ENCODE measurements around the gene TENM4.
"Not testable (repeated sequence)": the region's sequence is repeated elsewhere in the genome, so short reads cannot be mapped to it uniquely, and the experiment has no call there.

The TENM4 gene

GRCh38 chr11:79244241-79244772 lies 196.5 kb downstream of the TENM4 start:
- DNase-seq (ENCODE audit: low read depth) = no peak

DNA sequence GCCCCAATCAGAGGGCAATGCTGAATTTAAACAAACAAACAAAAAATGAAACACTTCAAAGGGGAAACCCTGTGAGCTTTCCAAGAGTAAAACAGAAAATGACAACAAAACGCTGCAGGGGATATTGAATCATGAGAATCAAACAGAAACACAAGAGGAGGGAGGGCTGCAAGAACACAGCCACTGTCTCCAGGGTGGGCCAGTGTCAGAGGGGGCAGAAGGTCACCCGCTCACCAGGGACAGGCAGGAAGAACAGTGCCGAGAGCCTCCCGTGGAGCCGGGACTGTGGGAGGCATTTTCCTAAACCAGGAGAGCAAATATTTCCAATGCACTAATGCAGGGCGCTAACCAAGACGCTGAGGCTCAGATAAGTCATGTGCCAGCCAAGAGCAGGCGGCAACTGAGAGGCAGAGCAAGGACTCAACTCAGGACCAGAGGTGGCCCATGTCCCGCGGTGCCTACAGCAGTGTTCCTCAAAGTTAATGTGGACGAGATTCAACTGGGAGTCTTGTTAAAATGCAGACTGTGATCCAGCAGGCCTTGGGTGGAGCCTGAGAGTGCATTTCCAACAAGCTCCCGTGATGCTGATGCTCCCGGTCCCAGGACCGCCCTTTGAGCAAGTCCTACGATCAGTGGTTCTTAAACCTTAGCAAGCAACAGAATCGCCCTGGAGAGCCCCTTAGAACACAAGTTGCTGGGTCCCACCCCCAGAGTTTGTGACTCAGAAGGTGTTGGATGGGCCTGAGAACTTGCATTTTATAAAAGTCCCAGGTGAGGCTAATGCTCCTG lies 197.2 kb downstream of the TENM4 start:
- no peak for DNase-seq (ENCODE audit: low read depth)

DNA sequence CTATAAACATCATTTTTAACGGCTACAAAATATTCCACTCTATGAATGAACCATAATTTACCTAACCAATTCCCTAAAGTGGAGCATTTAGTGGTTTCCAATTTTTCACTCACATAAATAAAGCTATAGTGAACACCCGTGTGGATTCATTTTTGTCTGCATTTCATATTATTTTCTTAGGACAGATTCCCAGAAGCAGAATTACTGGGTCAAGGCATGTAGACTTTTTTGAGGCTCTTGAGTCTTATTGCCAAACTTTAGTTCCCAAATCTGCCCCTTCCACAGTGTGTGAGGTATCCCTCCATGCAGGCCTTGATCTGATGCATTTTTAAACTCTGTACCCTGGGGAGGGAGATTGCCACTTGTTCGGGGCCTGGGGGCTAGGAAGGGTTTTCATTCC lies 198.2 kb downstream of the TENM4 start:
- no peak for DNase-seq (ENCODE audit: low read depth)

DNA sequence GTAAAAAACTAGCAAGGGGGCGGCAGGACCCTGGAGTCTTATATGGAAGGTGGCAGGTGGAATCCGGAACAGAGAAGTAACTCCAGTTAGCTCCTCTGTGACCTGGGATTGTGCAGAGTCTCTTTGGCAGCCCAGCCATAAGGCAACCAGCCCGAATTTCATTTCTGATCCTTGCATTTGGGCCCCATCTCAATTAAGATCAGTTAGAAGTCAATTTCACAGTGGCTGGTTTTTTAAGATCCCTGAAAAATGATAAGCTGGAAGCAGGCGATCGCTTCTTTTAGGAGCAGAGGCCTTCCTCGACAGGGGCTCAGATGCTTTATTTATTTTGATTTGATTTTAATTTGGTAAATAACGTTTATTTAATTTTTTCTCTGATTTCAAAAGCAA lies 199.0 kb downstream of the TENM4 start:
- DNase-seq (ENCODE audit: low read depth) = no peak

- DNase-seq (ENCODE audit: low read depth) = no peak
Observed at GRCh38 chr11:79241205-79241851, 199.5 kb downstream of the TENM4 start.

GRCh38 chr11:79237703-79238102 lies 203.1 kb downstream of the TENM4 start:
- no peak for DNase-seq (ENCODE audit: low read depth)

- no peak for DNase-seq (ENCODE audit: low read depth)
Observed at GRCh38 chr11:79237091-79237490, 203.7 kb downstream of the TENM4 start.

DNA sequence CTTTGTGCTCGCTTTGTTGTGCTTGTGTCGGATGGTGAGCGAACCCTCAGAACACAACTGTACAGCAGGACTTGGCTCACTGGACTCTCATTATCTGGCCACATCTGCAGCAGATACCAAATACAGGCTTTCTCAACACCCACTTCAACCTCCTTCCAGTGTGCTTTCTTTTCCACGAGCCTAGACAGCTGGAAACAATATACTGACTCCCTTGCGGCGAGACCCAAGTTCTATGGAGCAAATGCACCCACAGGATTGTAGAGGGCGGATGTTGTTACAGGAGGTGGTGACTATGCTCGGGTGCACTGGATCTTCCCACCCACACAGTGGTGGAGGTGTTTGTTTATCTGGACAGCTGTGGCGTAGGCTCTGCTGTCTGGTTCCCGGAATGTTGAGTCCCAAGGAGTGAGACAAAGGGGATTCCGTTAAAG lies 204.3 kb downstream of the TENM4 start:
- DNase-seq (ENCODE audit: low read depth) = no peak

- DNase-seq (ENCODE audit: low read depth) = no peak
Observed at GRCh38 chr11:79235696-79236095, 205.1 kb downstream of the TENM4 start.

- no peak for DNase-seq (ENCODE audit: low read depth)
Observed at GRCh38 chr11:79232346-79232745, 208.5 kb downstream of the TENM4 start.

- DNase-seq (ENCODE audit: low read depth) = no peak
Observed at GRCh38 chr11:79229047-79229446, 211.8 kb downstream of the TENM4 start.

DNA sequence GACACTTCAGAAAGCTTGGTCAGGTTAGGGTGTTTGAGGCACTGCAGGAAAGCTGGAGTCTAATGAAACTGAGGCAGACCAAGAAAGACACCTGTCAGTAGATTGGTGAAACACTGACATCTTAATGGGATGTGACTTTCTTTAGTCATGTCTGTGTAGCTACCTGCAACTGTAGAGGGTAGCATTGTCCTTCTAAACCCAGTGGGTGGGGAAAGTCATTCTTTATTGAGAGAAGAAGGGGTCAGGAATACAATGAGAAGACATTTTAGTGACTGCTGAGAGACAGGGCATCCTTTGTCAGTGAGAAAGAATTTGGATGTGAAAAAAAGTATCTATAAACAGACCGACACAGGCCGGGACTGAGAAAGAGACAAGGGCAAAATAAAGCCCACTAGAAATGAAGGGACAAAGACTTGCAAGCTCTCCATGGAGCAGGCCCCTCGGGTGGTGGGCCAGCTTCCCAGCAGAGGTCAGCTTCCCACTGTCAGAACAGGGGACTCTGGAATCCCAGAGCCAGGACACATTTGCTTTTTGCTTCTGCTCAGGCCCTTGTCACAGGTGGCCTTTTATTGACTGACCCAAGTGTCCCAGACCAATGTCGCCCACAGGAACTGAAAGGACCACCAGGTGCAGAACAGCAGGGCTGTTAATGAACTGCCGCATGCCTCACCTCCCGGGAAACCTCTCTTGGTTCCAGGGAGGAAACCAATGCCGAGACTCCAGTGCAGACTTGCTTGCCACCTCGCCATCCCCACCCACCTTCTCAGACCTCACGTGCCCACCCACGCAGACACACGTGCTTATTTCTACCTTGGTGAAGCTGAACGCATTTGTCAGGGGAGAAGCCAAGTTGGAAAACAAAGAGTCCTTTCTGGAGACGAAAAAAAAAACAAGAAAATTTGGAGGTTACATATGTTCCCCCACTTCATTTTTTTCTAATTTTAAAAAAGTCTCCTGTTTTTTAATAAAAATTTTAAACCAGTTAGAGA lies 212.8 kb downstream of the TENM4 start:
- no peak for DNase-seq (ENCODE audit: low read depth)

DNA sequence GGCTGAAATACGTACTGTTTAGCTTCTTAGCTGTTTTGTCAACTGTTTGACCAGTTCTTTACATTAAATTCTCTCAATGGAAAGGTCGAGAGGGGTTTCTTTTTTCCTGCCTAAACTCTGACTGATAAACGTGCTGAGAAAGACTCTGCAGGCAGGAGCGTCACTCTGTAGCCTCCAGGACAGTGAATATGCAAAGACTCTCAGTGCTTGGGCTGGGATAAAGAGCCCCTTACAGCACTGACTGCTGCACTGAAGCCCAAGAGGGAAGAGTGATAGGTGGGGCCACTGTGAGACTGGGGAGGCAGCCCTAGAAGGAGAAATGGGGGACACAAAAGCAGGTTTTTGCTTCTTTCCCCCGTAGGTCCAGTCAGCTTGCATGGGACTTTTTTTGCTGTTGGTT lies 213.5 kb downstream of the TENM4 start:
- DNase-seq (ENCODE audit: low read depth) = no peak

- DNase-seq (ENCODE audit: low read depth) = no peak
Observed at GRCh38 chr11:79226126-79226525, 214.7 kb downstream of the TENM4 start.

DNA sequence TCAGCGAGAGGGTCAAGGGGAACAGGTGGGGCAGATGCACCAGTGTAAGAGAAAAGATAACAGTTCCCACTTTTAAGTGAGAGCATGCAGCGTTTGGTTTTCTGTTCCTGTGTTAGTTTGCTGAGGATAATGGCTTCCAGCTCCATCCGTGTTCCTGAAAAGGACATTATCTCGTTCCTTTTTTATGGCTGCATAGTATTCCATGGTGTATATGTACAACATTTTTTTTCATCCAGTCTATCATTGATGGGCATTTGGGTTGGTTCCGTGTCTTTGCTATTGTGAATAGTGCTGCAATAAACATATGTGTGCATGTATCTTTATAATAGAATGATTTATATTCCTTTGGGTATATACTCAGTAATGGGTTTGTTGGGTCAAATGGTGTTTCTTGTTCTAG lies 218.7 kb downstream of the TENM4 start:
- DNase-seq (ENCODE audit: low read depth) = not testable (repeated sequence)

- no peak for DNase-seq (ENCODE audit: low read depth)
Observed at GRCh38 chr11:79221444-79222130, 219.2 kb downstream of the TENM4 start.

DNA sequence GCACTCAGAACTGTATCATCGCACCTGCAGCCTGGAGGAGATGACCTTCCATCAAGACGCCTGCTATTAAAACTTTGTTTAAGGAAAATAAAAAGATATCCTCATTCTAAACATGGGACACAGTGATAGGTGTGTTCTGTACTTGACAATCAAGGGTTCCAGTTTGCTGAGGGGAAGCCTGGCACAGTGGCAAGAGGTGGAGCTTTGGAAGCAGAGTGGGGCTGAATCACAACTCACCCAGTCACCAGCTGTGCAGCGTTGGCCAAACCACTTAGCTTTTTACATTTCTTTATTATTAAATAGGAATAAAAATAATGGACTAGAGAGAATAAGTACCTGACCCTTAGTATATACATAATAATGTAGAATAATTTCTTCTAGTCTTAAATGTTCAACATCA lies 220.7 kb downstream of the TENM4 start:
- DNase-seq (ENCODE audit: low read depth) = no peak

DNA sequence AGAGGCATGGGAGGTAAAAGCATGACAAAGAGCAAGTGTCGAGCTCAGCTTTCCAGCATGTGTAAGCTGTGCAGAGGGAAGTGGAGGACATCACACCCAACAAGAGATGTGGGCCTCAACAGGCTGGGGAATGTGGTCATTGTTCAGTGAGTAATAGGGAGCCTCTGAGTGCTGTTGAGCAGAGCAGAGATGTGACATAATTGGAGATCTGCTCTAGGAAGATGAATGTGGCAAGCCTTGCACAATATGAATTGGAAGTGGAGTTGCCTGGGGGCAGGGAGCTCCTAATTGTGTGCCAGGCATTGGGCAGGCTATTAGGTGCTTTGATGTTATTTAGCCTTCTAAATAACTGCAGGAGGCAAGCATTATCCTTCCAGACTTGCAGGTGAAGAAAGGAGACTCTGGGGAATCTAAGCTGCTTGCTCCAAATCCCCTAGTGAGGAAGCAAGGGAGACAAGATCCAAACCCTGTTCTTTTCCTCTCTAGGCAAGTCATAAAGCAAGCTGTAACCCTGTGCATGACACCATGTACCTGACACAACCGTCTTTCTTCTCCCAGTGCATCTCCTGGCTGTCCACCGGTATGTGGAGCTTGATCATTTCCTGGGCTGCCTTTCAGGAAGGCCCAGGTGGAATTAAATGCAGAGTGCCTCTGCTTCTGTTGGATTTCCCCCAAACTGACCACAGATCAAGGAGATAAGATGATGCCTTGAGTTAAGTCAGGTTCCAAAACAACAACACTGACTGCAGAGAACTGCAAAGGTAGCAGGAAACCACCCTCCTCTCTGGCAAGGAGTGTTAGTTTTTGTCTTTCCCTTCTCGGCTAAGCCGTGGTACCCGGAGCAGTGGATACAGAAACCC lies 221.4 kb downstream of the TENM4 start:
- DNase-seq (ENCODE audit: low read depth) = no peak

DNA sequence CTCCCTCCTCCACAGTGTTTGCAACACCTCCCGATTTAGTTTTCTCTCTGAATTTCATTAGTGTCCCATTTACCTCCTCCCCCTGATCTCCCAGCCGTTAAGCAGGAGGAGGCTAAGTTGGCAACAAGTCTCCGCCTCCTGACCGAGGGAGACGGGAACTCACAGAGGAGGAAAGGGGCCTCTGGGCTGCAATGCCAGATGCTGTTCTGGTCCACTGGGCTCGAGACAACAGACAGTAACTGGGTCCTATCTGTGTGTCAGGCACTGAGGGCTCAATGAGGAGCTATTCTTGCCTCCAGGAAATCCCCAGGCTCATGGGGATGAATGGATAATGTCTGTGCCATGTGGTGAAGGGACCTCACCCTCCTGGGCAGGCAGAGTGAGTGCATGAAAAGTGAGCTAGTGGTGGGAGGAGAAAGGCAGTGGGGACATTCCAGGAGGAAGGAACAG lies 228.1 kb downstream of the TENM4 start:
- no peak for DNase-seq (ENCODE audit: low read depth)

DNA sequence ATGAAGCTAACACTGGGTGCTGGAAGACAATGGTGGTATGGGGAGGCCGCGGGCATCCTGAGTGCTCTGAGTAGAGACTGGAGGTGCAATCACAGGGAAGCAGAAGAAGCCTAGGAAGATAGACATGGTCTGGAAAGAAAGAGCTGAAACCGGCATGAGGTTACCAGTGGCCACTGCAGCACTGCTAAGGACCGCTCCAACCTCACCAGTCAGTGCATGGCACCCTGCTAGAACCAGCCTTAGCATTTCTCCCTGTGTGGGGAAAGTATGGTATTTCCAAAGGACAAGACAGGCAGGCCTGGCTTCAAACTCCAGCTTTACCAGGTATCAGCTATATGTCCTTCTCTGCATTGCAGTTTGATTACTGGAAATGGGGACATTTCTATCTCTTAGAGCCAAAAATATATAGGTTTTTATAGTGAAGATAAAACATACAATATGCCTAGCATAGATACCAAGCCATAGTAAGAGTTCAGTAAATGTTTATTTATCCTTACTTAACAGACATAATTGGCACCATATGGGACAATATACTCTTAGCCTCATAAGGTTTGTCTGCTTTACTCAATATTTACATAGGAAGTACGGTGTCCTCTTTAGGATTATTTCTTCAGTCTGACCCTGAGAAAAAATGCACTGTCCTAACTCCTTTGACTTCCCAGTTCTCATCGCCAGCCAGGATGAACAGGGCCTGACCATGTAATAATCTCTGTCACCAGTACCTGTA lies 231.1 kb downstream of the TENM4 start:
- no peak for DNase-seq (ENCODE audit: low read depth)
